CD8-positive, alpha-beta memory T cell (primary cell): ENCODE measurements around the gene MMP24OS. TPM values are rescaled to one million over a fixed set of nuclear protein-coding genes. Genes with fewer than 3 reads are reported as not detected.
"Not testable (repeated sequence)": the region's sequence is repeated elsewhere in the genome, so short reads cannot be mapped to it uniquely, and the experiment has no call there.

Source experiments
- CTCF ChIA-PET: fragments of 350-600 bp; sonication (Branson Sonifier 250); formaldehyde crosslinking; loops from one replicate; lab custom pipeline; 2021; ENCODE audit warnings: antibody characterized with exemption; lab: Charles Lee
- POLR2A ChIA-PET: fragments of 350-600 bp; sonication (Branson Sonifier 250); formaldehyde crosslinking; loops from one replicate; lab custom pipeline; 2021; ENCODE audit warnings: antibody characterized with exemption; lab: Charles Lee
- DNase-seq, 5 donors: peaks; one replicate each; pipeline versions ENCODE4 v3.0.0 to v3.0.0-alpha.2; 2020 to 2022; ENCODE audit warnings: mixed read lengths in 1 of 5
- H3K27ac ChIP-seq: one replicate; pipeline ENCODE4 v1.7.0; 2013; ENCODE audit warnings: low read depth, mild to moderate bottlenecking, low read length, moderate library complexity
- H3K27me3 ChIP-seq: 2 replicates; pipeline ENCODE4 v1.7.0; 2013; ENCODE audit warnings: low read length, mild to moderate bottlenecking; ENCODE audit not compliant: insufficient read depth, poor library complexity, severe bottlenecking
- H3K36me3 ChIP-seq: 2 replicates; pipeline ENCODE4 v1.7.0; 2013; ENCODE audit warnings: mild to moderate bottlenecking, low read length, moderate library complexity; ENCODE audit not compliant: insufficient read depth
- H3K4me1 ChIP-seq: 2 replicates; pipeline ENCODE4 v1.7.0; 2013; ENCODE audit warnings: mild to moderate bottlenecking, low read length, moderate library complexity; ENCODE audit not compliant: insufficient read depth
- H3K4me3 ChIP-seq: 2 replicates; pipeline ENCODE4 v1.7.0; 2013; ENCODE audit warnings: mild to moderate bottlenecking, low read length
- H3K9me3 ChIP-seq: 2 replicates; pipeline ENCODE4 v1.7.0; 2013; ENCODE audit warnings: mild to moderate bottlenecking, low read length
- H3K27ac Mint-ChIP-seq, 8 donors: one replicate each; pipeline ENCODE4 v1.8.0; 2020 to 2021; ENCODE audit warnings: mixed read lengths in 8 of 8, mild to moderate bottlenecking in 6 of 8, inconsistent platforms in 3 of 8, moderate library complexity in 3 of 8
- H3K27me3 Mint-ChIP-seq, 2 donors: one replicate each; pipeline ENCODE4 v1.8.0; 2020 to 2021; ENCODE audit warnings: mixed read lengths in 2 of 2, mild to moderate bottlenecking in 1 of 2, moderate library complexity in 1 of 2
- H3K36me3 Mint-ChIP-seq, 3 donors: one replicate each; pipeline ENCODE4 v1.8.0; 2020 to 2021; ENCODE audit warnings: mixed read lengths in 3 of 3, inconsistent platforms in 1 of 3, mild to moderate bottlenecking in 1 of 3
- H3K4me1 Mint-ChIP-seq, 3 donors: one replicate each; pipeline ENCODE4 v1.8.0; 2020 to 2021; ENCODE audit warnings: mixed read lengths in 3 of 3, inconsistent platforms in 1 of 3, mild to moderate bottlenecking in 1 of 3
- H3K4me3 Mint-ChIP-seq, 7 donors: one replicate each; pipeline ENCODE4 v1.8.0; 2020 to 2021; ENCODE audit warnings: mixed read lengths in 7 of 7, mild to moderate bottlenecking in 6 of 7, moderate library complexity in 4 of 7, inconsistent platforms in 2 of 7
- H3K9me3 Mint-ChIP-seq, 5 donors: one replicate each; pipeline ENCODE4 v1.8.0; 2020 to 2022; ENCODE audit warnings: mixed read lengths in 5 of 5, mild to moderate bottlenecking in 3 of 5, moderate library complexity in 2 of 5, inconsistent platforms in 1 of 5
- polyA plus RNA-seq: library from polyadenylated mRNA; unstranded; fragments of 300-500 nt; fragmentation: Illumina TruSeq; gene quantifications from one replicate; pipeline ENCODE4 v1.2.3, GENCODE V29; 2021
- total RNA-seq, 2 experiments: library from RNA; stranded (reverse); gene quantifications; one replicate each; pipeline ENCODE4 v1.2.3, GENCODE V29; 2021

The MMP24OS gene
- total and polyA plus RNA-seq, 3 experiments from 2014 or later, result 14.0 to 36.6 (median 36.5) TPM

DNA sequence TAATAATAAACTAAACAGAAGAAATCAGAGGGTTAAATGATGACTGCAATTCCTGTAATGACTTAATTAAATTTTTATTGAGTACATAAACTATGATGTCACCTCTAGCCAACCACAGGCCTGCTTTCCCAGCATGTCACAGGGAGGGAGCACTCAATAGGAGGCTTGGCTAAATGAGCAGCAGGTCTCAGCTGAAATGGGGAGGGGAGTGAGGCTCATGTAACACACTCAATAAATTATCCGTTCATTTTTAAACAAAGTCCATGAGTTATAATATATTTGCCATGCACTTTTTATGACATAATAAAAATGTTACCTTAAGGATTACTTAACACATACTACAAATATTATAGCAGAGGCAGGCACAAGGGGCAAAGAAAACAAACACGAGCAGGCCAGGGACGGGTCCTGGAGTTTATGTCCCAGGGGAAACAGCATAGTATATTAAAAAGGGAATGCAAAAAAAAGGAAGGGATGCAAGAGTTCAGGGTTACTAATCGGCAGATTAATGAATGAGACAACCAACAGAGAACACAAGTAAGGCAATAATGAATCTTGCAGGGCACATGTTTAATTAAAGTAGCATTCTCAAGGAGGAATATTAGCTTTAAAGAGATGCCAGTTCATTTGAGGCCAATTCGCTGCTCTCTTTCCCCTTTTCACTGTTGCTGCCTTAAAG, 41.4 kb upstream of the MMP24OS start:
- no peak overlapping the region for H3K4me3 ChIP-seq
- H3K4me1 Mint-ChIP-seq, result peaks cover 10 to 18% (median 14%) of the 10 kb centered on the region in 3 donors
- H3K9me3 ChIP-seq, result no peaks in the 10 kb centered on the region
- no peak overlapping the region for H3K27ac ChIP-seq
- peaks cover under 1 to 22% (median 1%) of the 10 kb centered on the region in 3 donors for H3K36me3 Mint-ChIP-seq
- H3K27me3 ChIP-seq, result no peaks in the 10 kb centered on the region
- no peaks in the 10 kb centered on the region for H3K27me3 Mint-ChIP-seq
- POLR2A ChIA-PET, result no interaction called here
- H3K9me3 Mint-ChIP-seq, result no peaks in the 10 kb centered on the region
- no peaks in the 10 kb centered on the region for H3K36me3 ChIP-seq
- CTCF ChIA-PET, result no interaction called here
- DNase-seq, result no peak
- H3K4me1 ChIP-seq, result peaks cover 4% of the 10 kb centered on the region
- no peak overlapping the region for H3K4me3 Mint-ChIP-seq
- H3K27ac Mint-ChIP-seq, result no peak overlapping the region

DNA sequence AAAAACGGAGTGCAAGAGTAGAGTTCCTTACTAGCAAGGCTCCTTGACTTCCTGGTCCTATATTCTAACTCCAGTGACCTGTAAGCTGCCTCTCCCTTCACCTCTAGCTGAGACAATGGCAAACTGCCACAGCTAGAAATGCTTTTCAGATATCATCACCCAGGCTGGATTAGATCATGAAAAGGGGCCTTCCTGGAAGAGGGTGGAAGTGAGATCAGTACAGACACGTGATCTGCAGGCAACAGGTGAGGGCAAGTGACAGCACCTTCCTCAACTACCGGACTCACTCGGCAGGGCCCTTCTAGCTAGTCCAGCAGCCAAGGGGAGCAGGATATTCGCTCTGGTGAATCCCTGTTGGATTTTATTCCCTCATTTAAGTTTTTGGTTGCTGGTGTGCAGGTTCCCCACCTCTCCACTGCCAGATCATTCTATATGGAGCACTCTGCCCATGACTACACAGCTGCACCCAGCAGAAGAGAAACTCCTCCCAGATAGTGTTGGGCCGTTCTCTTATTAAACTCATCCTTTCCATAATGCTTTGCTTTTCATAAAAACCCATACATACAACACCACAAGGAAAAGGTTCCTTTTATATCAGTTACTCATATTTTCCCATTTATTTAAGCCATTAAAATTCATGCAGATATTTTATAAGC, 40.7 kb upstream of the MMP24OS start:
- H3K36me3 ChIP-seq, result no peaks in the 10 kb centered on the region
- peaks cover 4% of the 10 kb centered on the region for H3K4me1 ChIP-seq
- Mint-ChIP-seq H3K4me1 (peaks cover 10 to 18% (median 14%) of the 10 kb centered on the region in 3 donors), H3K27me3 (no peaks in the 10 kb centered on the region), H3K27ac (peak overlapping the region in 3 of 8 donors; percentile 11 to 48 (median 26)), H3K36me3 (peaks cover 1 to 27% (median 3%) of the 10 kb centered on the region in 3 donors), H3K9me3 (no peaks in the 10 kb centered on the region), H3K4me3 (no peak overlapping the region)
- CTCF ChIA-PET, result no interaction called here
- H3K27ac ChIP-seq, result no peak overlapping the region
- H3K4me3 ChIP-seq, result no peak overlapping the region
- POLR2A ChIA-PET, result no interaction called here
- H3K27me3 ChIP-seq, result no peaks in the 10 kb centered on the region
- DNase-seq, result no peak
- H3K9me3 ChIP-seq, result no peaks in the 10 kb centered on the region

- ChIA-PET CTCF (interaction anchor here (1.4 kb wide), 1 partner anchor 14 kb away, joined by 6 read pairs; no protein-coding TSS in a partner anchor), POLR2A (no interaction called here)
- no peaks in the 10 kb centered on the region for H3K27me3 ChIP-seq
- peaks cover 4% of the 10 kb centered on the region for H3K4me1 ChIP-seq
- Mint-ChIP-seq H3K9me3 (no peaks in the 10 kb centered on the region), H3K36me3 (peaks cover 3 to 28% (median 3%) of the 10 kb centered on the region in 3 donors), H3K4me1 (peaks cover 10 to 18% (median 14%) of the 10 kb centered on the region in 3 donors), H3K27me3 (no peaks in the 10 kb centered on the region), H3K27ac (peak overlapping the region in 2 of 8 donors; percentile 4 to 78), H3K4me3 (no peak overlapping the region)
- H3K36me3 ChIP-seq, result no peaks in the 10 kb centered on the region
- no peaks in the 10 kb centered on the region for H3K9me3 ChIP-seq
- no peak overlapping the region for H3K4me3 ChIP-seq
- no peak for DNase-seq
- H3K27ac ChIP-seq, result no peak overlapping the region
These were observed 39.7 kb upstream of the MMP24OS start for GRCh38 chr20:35317416-35318210.

DNA sequence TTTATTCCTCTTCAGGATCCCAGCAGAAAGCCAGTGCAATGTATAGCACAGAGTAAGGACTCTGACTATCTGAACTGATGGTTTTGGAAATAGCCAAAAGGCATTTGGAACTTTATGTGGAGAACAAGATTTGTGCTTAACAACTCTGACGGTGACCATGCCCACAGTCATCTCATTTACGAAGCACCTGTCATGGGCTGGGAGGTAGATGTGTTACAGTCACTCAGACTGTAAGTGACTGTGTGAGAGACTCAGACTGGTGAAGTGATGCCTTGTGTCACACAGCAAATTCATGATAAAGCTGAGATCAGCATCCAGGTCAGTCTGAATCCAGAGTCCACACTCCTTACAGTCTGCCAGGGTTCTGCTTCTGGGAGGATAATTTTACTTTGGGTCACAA, 38.2 kb upstream of the MMP24OS start:
- Mint-ChIP-seq H3K27ac (peak overlapping the region in 5 of 8 donors; percentile 10 to 94 (median 49)), H3K4me3 (no peak overlapping the region), H3K4me1 (peaks cover 10 to 18% (median 14%) of the 10 kb centered on the region in 3 donors), H3K36me3 (peaks cover 3 to 37% (median 4%) of the 10 kb centered on the region in 3 donors), H3K9me3 (no peaks in the 10 kb centered on the region), H3K27me3 (no peaks in the 10 kb centered on the region)
- no peaks in the 10 kb centered on the region for H3K36me3 ChIP-seq
- H3K27me3 ChIP-seq, result no peaks in the 10 kb centered on the region
- no peak overlapping the region for H3K27ac ChIP-seq
- POLR2A ChIA-PET, result no interaction called here
- H3K9me3 ChIP-seq, result no peaks in the 10 kb centered on the region
- peaks cover 4% of the 10 kb centered on the region for H3K4me1 ChIP-seq
- DNase-seq, result no peak
- H3K4me3 ChIP-seq, result no peak overlapping the region
- CTCF ChIA-PET, result no interaction called here

DNA sequence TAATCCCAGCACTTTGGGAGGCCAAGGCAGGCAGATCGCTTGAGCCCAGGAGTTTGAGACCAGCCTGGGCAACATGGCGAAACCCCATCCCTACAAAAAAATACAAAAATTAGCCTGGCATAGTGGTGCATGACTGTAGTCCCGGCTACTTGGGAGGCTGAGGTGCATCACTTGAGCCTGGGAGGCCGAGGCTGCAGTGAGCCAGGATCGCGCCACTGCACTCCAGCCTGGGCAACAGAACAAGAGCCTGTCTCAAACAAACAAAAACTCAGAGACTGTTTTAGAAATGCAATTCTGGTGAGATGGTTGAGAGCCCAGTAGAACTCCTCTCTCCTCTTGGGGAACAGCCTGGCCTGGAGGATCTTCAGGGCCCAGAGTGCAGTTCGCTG, 37.7 kb upstream of the MMP24OS start:
- H3K36me3 ChIP-seq, H3K27me3 Mint-ChIP-seq, H3K4me1 ChIP-seq, H3K4me3 ChIP-seq, POLR2A ChIA-PET, CTCF ChIA-PET, H3K27me3 ChIP-seq, H3K9me3 ChIP-seq, H3K4me3 Mint-ChIP-seq, DNase-seq, H3K27ac ChIP-seq, H3K9me3 Mint-ChIP-seq: not testable (repeated sequence)
- peaks cover 3 to 37% (median 4%) of the 10 kb centered on the region in 3 donors for H3K36me3 Mint-ChIP-seq
- peaks cover 10 to 18% (median 14%) of the 10 kb centered on the region in 3 donors for H3K4me1 Mint-ChIP-seq
- peak overlapping the region in 6 of 8 donors; percentile 4 to 92 (median 42) for H3K27ac Mint-ChIP-seq

- Histone ChIP-seq H3K4me1 (peaks cover 4% of the 10 kb centered on the region), H3K9me3 (no peaks in the 10 kb centered on the region), H3K27ac (no peak overlapping the region), H3K4me3 (no peak overlapping the region), H3K36me3 (no peaks in the 10 kb centered on the region), H3K27me3 (no peaks in the 10 kb centered on the region)
- POLR2A ChIA-PET, result no interaction called here
- Mint-ChIP-seq H3K9me3 (no peaks in the 10 kb centered on the region), H3K27ac (peak overlapping the region; percentile 7 to 92 (median 74)), H3K4me1 (peaks cover 10 to 18% (median 14%) of the 10 kb centered on the region in 3 donors), H3K36me3 (peaks cover 3 to 36% (median 4%) of the 10 kb centered on the region in 3 donors), H3K27me3 (no peaks in the 10 kb centered on the region), H3K4me3 (no peak overlapping the region)
- no peak for DNase-seq
- CTCF ChIA-PET, result no interaction called here
These were observed 37.1 kb upstream of the MMP24OS start for GRCh38 chr20:35314816-35315631.

- Mint-ChIP-seq H3K4me1 (peaks cover 10 to 18% (median 14%) of the 10 kb centered on the region in 3 donors), H3K27ac (no peak overlapping the region), H3K36me3 (peaks cover 3 to 48% (median 3%) of the 10 kb centered on the region in 3 donors), H3K4me3 (no peak overlapping the region), H3K27me3 (no peaks in the 10 kb centered on the region), H3K9me3 (no peaks in the 10 kb centered on the region)
- Histone ChIP-seq H3K9me3 (no peaks in the 10 kb centered on the region), H3K27ac (no peak overlapping the region), H3K36me3 (no peaks in the 10 kb centered on the region), H3K4me1 (peaks cover 4% of the 10 kb centered on the region), H3K4me3 (no peak overlapping the region), H3K27me3 (no peaks in the 10 kb centered on the region)
- POLR2A ChIA-PET, result interaction anchor here (0.6 kb wide), 1 partner anchor 70 kb away, joined by 7 read pairs; no protein-coding TSS in a partner anchor
- CTCF ChIA-PET, result no interaction called here
- DNase-seq, result no peak
These were observed 34.4 kb upstream of the MMP24OS start for GRCh38 chr20:35312318-35312717.
